Lung (tissue), 12 donors: ENCODE data around the gene CCR5. TPM values are rescaled to one million over a fixed set of nuclear protein-coding genes. Genes with fewer than 3 reads are reported as not detected.

Experiments used
- ATAC-seq: fragments of 200-7000 bp; cut with Tn5 transposase; one replicate; pipeline ENCODE4 v1.9.1; 2020; ENCODE audit warnings: moderate number of reproducible peaks; ENCODE audit not compliant: insufficient read depth, low FRiP score
- DNase-seq, 3 donors: peaks; one replicate each; pipeline ENCODE4 v3.0.0-alpha.2; 2013 to 2017
- H3K27ac ChIP-seq, 2 donors: one replicate each; pipeline ENCODE4 v1.5.1; 2013; ENCODE audit warnings: mild to moderate bottlenecking in 2 of 2, moderate library complexity in 2 of 2, control low read depth in 1 of 2, inconsistent platforms in 1 of 2, low read depth in 1 of 2, low read length in 1 of 2
- H3K27me3 ChIP-seq, 3 donors: one replicate each; pipeline ENCODE4 v1.5.1; 2013; ENCODE audit warnings: low read length in 2 of 3; ENCODE audit not compliant: control insufficient read depth in 3 of 3, insufficient read depth in 3 of 3
- H3K36me3 ChIP-seq, 4 donors: one replicate each; pipeline ENCODE4 v1.5.1; 2013; ENCODE audit warnings: low read length in 4 of 4, mild to moderate bottlenecking in 1 of 4, moderate library complexity in 1 of 4; ENCODE audit not compliant: control insufficient read depth in 4 of 4, insufficient read depth in 4 of 4
- H3K4me1 ChIP-seq, 5 donors: one replicate each; pipeline ENCODE4 v1.5.1; 2013; ENCODE audit warnings: low read length in 5 of 5, mild to moderate bottlenecking in 2 of 5, moderate library complexity in 1 of 5; ENCODE audit not compliant: control insufficient read depth in 5 of 5, insufficient read depth in 5 of 5
- H3K4me3 ChIP-seq: one replicate; pipeline ENCODE4 v1.5.1; 2013; ENCODE audit warnings: mild to moderate bottlenecking, control low read depth, moderate library complexity
- H3K9ac ChIP-seq, 2 donors: one replicate each; pipeline ENCODE4 v1.5.1; 2013; ENCODE audit warnings: low read length in 2 of 2, control low read depth in 1 of 2; ENCODE audit not compliant: insufficient read depth in 1 of 2
- H3K9me3 ChIP-seq, 4 donors: one replicate each; pipeline ENCODE4 v1.5.1; 2013; ENCODE audit warnings: low read length in 3 of 4, mild to moderate bottlenecking in 1 of 4, moderate library complexity in 1 of 4; ENCODE audit not compliant: control insufficient read depth in 4 of 4, insufficient read depth in 3 of 4
- CTCF ChIP-seq: IDR thresholded peaks from 2 replicates; pipeline ENCODE4 v1.5.1; 2012; ENCODE audit warnings: mild to moderate bottlenecking; ENCODE audit errors: control extremely low read depth, extremely low read depth
- WGBS, 2 donors: extraction: QIAGEN DNeasy Blood & Tissue Kit; methylation state at CpG; one replicate each; pipeline ENCODE4 v1.1.7; 2013; 5-methylcytosine and 5-hydroxymethylcytosine counted together
- polyA plus RNA-seq, 2 donors: library from polyadenylated mRNA; stranded (reverse); fragments of 200-250 nt; gene quantifications; one replicate each; pipeline ENCODE4 v1.2.1, GENCODE V29; 2013
- total RNA-seq, 2 donors: library from RNA; depleted of rRNA in 1 of 2; stranded (reverse); fragments of >200 nt in 1 of 2; gene quantifications; one replicate each; pipeline ENCODE4 v1.2.1, GENCODE V29; 2014 to 2021
- donor health status: control.
- donor health status: control.
- donor health status: Bipolar disorder and iron deficiency.
- donor health status: healthy.
- donor health status: DM: yes; HTN: yes; CAD: no.

Gene CCR5
- total and polyA plus RNA-seq, 4 donors, result 2.2 to 16.6 (median 3.6) TPM

DNA sequence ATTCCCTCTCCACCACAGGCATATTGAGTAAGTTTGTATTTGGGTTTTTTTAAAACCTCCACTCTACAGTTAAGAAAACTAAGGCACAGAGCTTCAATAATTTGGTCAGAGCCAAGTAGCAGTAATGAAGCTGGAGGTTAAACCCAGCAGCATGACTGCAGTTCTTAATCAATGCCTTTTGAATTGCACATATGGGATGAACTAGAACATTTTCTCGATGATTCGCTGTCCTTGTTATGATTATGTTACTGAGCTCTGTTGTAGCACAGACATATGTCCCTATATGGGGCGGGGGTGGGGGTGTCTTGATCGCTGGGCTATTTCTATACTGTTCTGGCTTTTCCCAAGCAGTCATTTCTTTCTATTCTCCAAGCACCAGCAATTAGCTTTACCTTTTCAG lies 1.6 kb upstream of the CCR5 start:
- H3K9ac ChIP-seq, result no peak overlapping the region
- no peak for TF ChIP-seq CTCF
- H3K9me3 ChIP-seq, result no peaks in the 10 kb centered on the region
- no peak overlapping the region for H3K27ac ChIP-seq
- no peaks in the 10 kb centered on the region for H3K36me3 ChIP-seq
- H3K27me3 ChIP-seq, result no peaks in the 10 kb centered on the region
- no peak overlapping the region for H3K4me3 ChIP-seq
- no peak for DNase-seq
- no peak for ATAC-seq
- WGBS, 2 donors, result 91 to 92% methylated on average over 4 of the region's 4 CpGs
- peaks cover 0 to 28% (median 3%) of the 10 kb centered on the region in 5 donors for H3K4me1 ChIP-seq

GRCh38 chr3:46369675-46370132 lies 1.0 kb upstream of the CCR5 start:
- TF ChIP-seq CTCF, result no peak
- Histone ChIP-seq H3K4me1 (peaks cover 0 to 28% (median 3%) of the 10 kb centered on the region in 5 donors), H3K4me3 (no peak overlapping the region), H3K9me3 (no peaks in the 10 kb centered on the region), H3K9ac (no peak overlapping the region), H3K36me3 (no peaks in the 10 kb centered on the region), H3K27me3 (no peaks in the 10 kb centered on the region), H3K27ac (peak overlapping the region in 1 of 2 donors; percentile 26)
- ATAC-seq (no peak), DNase-seq (no peak)
- 71 to 90% methylated on average over 6 of the region's 6 CpGs for WGBS, 2 donors

GRCh38 chr3:46371519-46372340 lies 984 bp downstream of the CCR5 start:
- Histone ChIP-seq H3K36me3 (no peaks in the 10 kb centered on the region), H3K27ac (no peak overlapping the region), H3K4me1 (peaks cover 0 to 28% (median 3%) of the 10 kb centered on the region in 5 donors), H3K27me3 (no peaks in the 10 kb centered on the region), H3K9me3 (no peaks in the 10 kb centered on the region), H3K4me3 (no peak overlapping the region), H3K9ac (no peak overlapping the region)
- WGBS, 2 donors, result 71 to 92% methylated on average over 10 of the region's 10 CpGs
- no peak for TF ChIP-seq CTCF
- no peak for DNase-seq
- no peak for ATAC-seq
